Measurements from ENCODE around the gene VAT1. TPM values are rescaled to one million over a fixed set of nuclear protein-coding genes. Genes with fewer than 3 reads are reported as not detected.

VAT1 gene
- total RNA-seq, 1 experiment from 2014 or later: 262 TPM

GRCh38 chr17:43034894-43035293 lies 12.7 kb upstream of the VAT1 start:
- no peaks in the 10 kb centered on the region for H3K79me1 ChIP-seq (ENCODE audit: insufficient read depth, low read depth, low read length, poor library complexity, severe bottlenecking)
- no peak overlapping the region for H2AK5ac ChIP-seq (ENCODE audit: insufficient read length, low read length)
- no CpG with 5 or more reads among the region's 3 CpGs for WGBS (ENCODE audit: extremely low coverage, insufficient read length, low lambda C conversion rate)
- Mint-ChIP-seq H3K27ac (peak overlapping the region; percentile 41 to 97 (median 93); a peak in 4 of 7 replicates), H3K36me3 (ENCODE audit: insufficient read depth in 1 of 3, low read depth in 3 of 3) (peaks cover 0 to 8% (median 7%) of the 10 kb centered on the region in 3 experiments; a peak in 3 of 7 replicates), H3K4me3 (peak overlapping the region in 1 of 2 experiments; percentile 35; a peak in 3 of 5 replicates), H3K4me1 (peaks cover 60 to 79% of the 10 kb centered on the region in 2 experiments), H3K9me3 (no peaks in the 10 kb centered on the region; a peak in 1 of 5 replicates), H3K27me3 (ENCODE audit: low read depth) (no peaks in the 10 kb centered on the region)
- H3K4me1 ChIP-seq (ENCODE audit: insufficient read depth, low read length): peaks cover 11% of the 10 kb centered on the region
- H3K4ac ChIP-seq (ENCODE audit: low read depth, low read length): no peak overlapping the region
- H3K27me3 ChIP-seq (ENCODE audit: insufficient read depth, low read length): no peaks in the 10 kb centered on the region
- H3K9me3 ChIP-seq (ENCODE audit: control insufficient read depth, low read depth, low read length): no peaks in the 10 kb centered on the region
- H4K91ac ChIP-seq (ENCODE audit: insufficient read length, low read depth, low read length): no peak overlapping the region
- H2AFZ ChIP-seq (ENCODE audit: low read length): no peak overlapping the region
- H3K23ac ChIP-seq (ENCODE audit: insufficient read length, low read depth, low read length): no peak overlapping the region
- H3K56ac ChIP-seq (ENCODE audit: insufficient read length, low read depth, low read length): no peak overlapping the region
- no peak overlapping the region for H4K5ac ChIP-seq (ENCODE audit: insufficient read length, low read depth, low read length)
- H2BK12ac ChIP-seq (ENCODE audit: insufficient read length, low read depth, low read length): no peak overlapping the region
- H2BK5ac ChIP-seq (ENCODE audit: insufficient read length, low read length): no peak overlapping the region
- H3T11ph ChIP-seq (ENCODE audit: low read length): no peak overlapping the region
- no peak overlapping the region for H2BK120ac ChIP-seq (ENCODE audit: low read depth, low read length, poor library complexity, severe bottlenecking)
- H3K18ac ChIP-seq (ENCODE audit: insufficient read length, low read depth, low read length): no peak overlapping the region
- no peak for TF ChIP-seq CTCF (conservative IDR thresholded peaks at IDR 0.05)
- no peak overlapping the region for H3K27ac ChIP-seq (ENCODE audit: insufficient read length, low read depth, low read length)
- no peak overlapping the region for H2BK20ac ChIP-seq (ENCODE audit: low read depth, low read length, poor library complexity, severe bottlenecking)
- H3K4me2 ChIP-seq (ENCODE audit: insufficient read depth, insufficient read length, low read length): peak overlapping the region; percentile 18
- no peaks in the 10 kb centered on the region for H3K23me2 ChIP-seq (ENCODE audit: insufficient read length, low read depth, low read length, poor library complexity, severe bottlenecking)
- no peak overlapping the region for H3K9ac ChIP-seq (ENCODE audit: extremely low read depth, insufficient read length, low read length)
- peak overlapping the region; percentile 3; the same call in 1 of the 2 replicates for H3K14ac ChIP-seq (ENCODE audit: insufficient read depth, low read length)
- DNase-seq: no peak
- H2BK15ac ChIP-seq (ENCODE audit: low read depth, low read length): no peak overlapping the region
- H4K8ac ChIP-seq (replicated peaks; ENCODE audit: insufficient read length, low read depth, low read length): no peak overlapping the region
- no peaks in the 10 kb centered on the region for H4K20me1 ChIP-seq (ENCODE audit: control insufficient read depth, insufficient read depth, insufficient read length)
- no peaks in the 10 kb centered on the region for H3K79me2 ChIP-seq (ENCODE audit: insufficient read depth, low read length)

Data from H9 (cell line).